Spleen (tissue), 11 donors: ENCODE measurements around the gene LRRC4C. TPM values are rescaled to one million over a fixed set of nuclear protein-coding genes. Genes with fewer than 3 reads are reported as not detected.

Experiments
- DNase-seq: peaks from one replicate; pipeline ENCODE4 v3.0.0-alpha.2; 2020
- H3K27ac ChIP-seq, 8 donors: fragments of 200-600 bp; sonication (generic) in 7 of 8; 1 replicate in 4 of 8; 2 replicates in 4 of 8; pipeline versions ENCODE4 v1.5.0 to v1.8.0; 2016 to 2021; ENCODE audit warnings: inconsistent platforms in 4 of 8, mild to moderate bottlenecking in 4 of 8, moderate library complexity in 1 of 8
- H3K27me3 ChIP-seq, 7 donors: fragments of 200-600 bp; sonication (generic) in 6 of 7; replicated peaks in 1 of 7; 1 replicate in 4 of 7; 2 replicates in 3 of 7; pipeline versions ENCODE4 v1.5.0 to v1.8.0; 2016 to 2021; ENCODE audit warnings: inconsistent platforms in 3 of 7, mild to moderate bottlenecking in 1 of 7
- H3K36me3 ChIP-seq, 6 donors: fragments of 200-600 bp; sonication (generic) in 5 of 6; 1 replicate in 4 of 6; 2 replicates in 2 of 6; pipeline versions ENCODE4 v1.5.0 to v1.8.0; 2016 to 2021; ENCODE audit warnings: inconsistent platforms in 2 of 6
- H3K4me1 ChIP-seq, 6 donors: fragments of 200-600 bp; sonication (generic) in 5 of 6; 1 replicate in 3 of 6; 2 replicates in 3 of 6; pipeline versions ENCODE4 v1.5.0 to v1.8.0; 2016 to 2021; ENCODE audit warnings: inconsistent platforms in 3 of 6
- H3K4me3 ChIP-seq, 8 donors: fragments of 200-600 bp; sonication (generic) in 7 of 8; 1 replicate in 4 of 8; 2 replicates in 4 of 8; pipeline versions ENCODE4 v1.5.0 to v1.8.0; 2016 to 2021; ENCODE audit warnings: inconsistent platforms in 4 of 8, mild to moderate bottlenecking in 4 of 8, moderate library complexity in 2 of 8
- H3K9me3 ChIP-seq, 8 donors: fragments of 200-600 bp; sonication (generic) in 7 of 8; 1 replicate in 4 of 8; 2 replicates in 4 of 8; pipeline versions ENCODE4 v1.5.0 to v1.8.0; 2016 to 2021; ENCODE audit warnings: inconsistent platforms in 4 of 8
- CTCF ChIP-seq, 11 experiments: fragments of 200-600 bp in 7 of 11; fragments of 450-650 bp in 4 of 11; sonication (generic) in 4 of 11; IDR thresholded peaks in 8 of 11; conservative IDR thresholded peaks in 3 of 11; 1 replicate in 7 of 11; 2 replicates in 4 of 11; pipeline versions ENCODE4 v1.4.0 to v1.8.0; 2016 to 2021; ENCODE audit warnings: antibody characterized with exemption in 11 of 11, inconsistent platforms in 4 of 11, mild to moderate bottlenecking in 1 of 11
- POLR2A ChIP-seq, 3 donors: fragments of 450-650 bp; IDR thresholded peaks; one replicate each; pipeline ENCODE4 v1.5.1; 2017; ENCODE audit warnings: antibody characterized with exemption in 3 of 3, mild to moderate bottlenecking in 1 of 3
- POLR2AphosphoS5 ChIP-seq, 3 donors: sonication (generic); formaldehyde crosslinking; IDR thresholded peaks; one replicate each; pipeline ENCODE4 v1.5.1; 2017; ENCODE audit warnings: antibody characterized with exemption in 3 of 3
- WGBS, 5 donors: extraction: QIAGEN DNeasy Blood & Tissue Kit in 3 of 5; methylation state at CpG; one replicate each; pipeline versions ENCODE4 v1.1.5 to v1.1.7; 2013 to 2018; 5-methylcytosine and 5-hydroxymethylcytosine counted together
- intact Hi-C: fragments of 100-400 bp; cut with DNase I; formaldehyde crosslinking; loops from one replicate; pipeline ENCODE4 v1.15.0; 2023; ENCODE audit warnings: low total_unique reads
- polyA plus RNA-seq, 3 donors: library from polyadenylated mRNA; stranded (reverse); fragments of 200-250 nt; gene quantifications; one replicate each; pipeline ENCODE4 v1.2.1, GENCODE V29; 2013
- total RNA-seq, 7 donors: library from RNA; depleted of rRNA in 3 of 7; stranded (reverse); fragments of >200 nt in 3 of 7; fragmentation: NEBNext Ultra II Directional in 4 of 7; extraction: Animal tissue kit (Norgen Biotek cat#: 25700) in 4 of 7; gene quantifications; one replicate each; pipeline versions ENCODE4 v1.1.0 to v1.2.1, GENCODE V29; 2016 to 2021
- donor health status: healthy with polysubstance abuse.
- donor health status: DM: no; HTN: no; CAD: no; lungs with moderate emphysema.
- donor health status: DM: no; HTN: no; CAD: no.
- donor health status: Bipolar disorder and iron deficiency.
- donor health status: healthy.
- donor health status: DM: no; HTN: no; CAD: no.
- donor health status: DM: yes; HTN: yes; CAD: no.

Gene LRRC4C
- total and polyA plus RNA-seq, 10 donors = 0.15 to 8.9 (median 1.9) TPM

GRCh38 chr11:41102471-41102870 is 357.0 kb downstream of the LRRC4C start:
- Histone ChIP-seq H3K27me3 (no peaks in the 10 kb centered on the region), H3K9me3 (peaks cover 0 to 19% (median 4%) of the 10 kb centered on the region in 8 donors), H3K4me3 (no peak overlapping the region), H3K36me3 (no peaks in the 10 kb centered on the region), H3K27ac (no peak overlapping the region), H3K4me1 (no peaks in the 10 kb centered on the region)
- WGBS, 5 donors = 79 to 92% (median 86%) methylated on average over 4 of the region's 4 CpGs
- TF ChIP-seq CTCF (IDR thresholded peaks at IDR 0.05 in 8 of 11, conservative IDR thresholded peaks at IDR 0.05 in 3 of 11) (no peak), POLR2AphosphoS5 (IDR thresholded peaks at IDR 0.05) (no peak), POLR2A (IDR thresholded peaks at IDR 0.05) (no peak)
- intact Hi-C loops = no loop called here
- DNase-seq = no peak

GRCh38 chr11:41099654-41100053 is 359.8 kb downstream of the LRRC4C start:
- H3K4me3 ChIP-seq = no peak overlapping the region
- H3K9me3 ChIP-seq = peaks cover 0 to 26% (median 9%) of the 10 kb centered on the region in 8 donors
- DNase-seq = no peak
- no peaks in the 10 kb centered on the region for H3K36me3 ChIP-seq
- TF ChIP-seq CTCF (IDR thresholded peaks at IDR 0.05 in 8 of 11, conservative IDR thresholded peaks at IDR 0.05 in 3 of 11) (no peak), POLR2A (IDR thresholded peaks at IDR 0.05) (no peak)
- no peaks in the 10 kb centered on the region for H3K4me1 ChIP-seq
- WGBS, 5 donors = 36 to 74% (median 50%) methylated on average over 1 of the region's 1 CpG
- H3K27me3 ChIP-seq = no peaks in the 10 kb centered on the region
- no peak overlapping the region for H3K27ac ChIP-seq
- intact Hi-C loops = no loop called here

GRCh38 chr11:41085123-41085522 is 374.3 kb downstream of the LRRC4C start:
- H3K27me3 ChIP-seq = no peaks in the 10 kb centered on the region
- DNase-seq = no peak
- no peak overlapping the region for H3K27ac ChIP-seq
- H3K4me1 ChIP-seq = no peaks in the 10 kb centered on the region
- intact Hi-C loops = no loop called here
- no peak overlapping the region for H3K4me3 ChIP-seq
- 62 to 76% (median 65%) methylated on average over 1 of the region's 1 CpG for WGBS, 5 donors
- no peaks in the 10 kb centered on the region for H3K36me3 ChIP-seq
- no peak for TF ChIP-seq POLR2A (IDR thresholded peaks at IDR 0.05)
- no peak for TF ChIP-seq CTCF (IDR thresholded peaks at IDR 0.05 in 8 of 11, conservative IDR thresholded peaks at IDR 0.05 in 3 of 11)
- no peak for TF ChIP-seq POLR2AphosphoS5 (IDR thresholded peaks at IDR 0.05)
- peaks cover 0 to 9% (median 0%) of the 10 kb centered on the region in 8 donors for H3K9me3 ChIP-seq

- H3K36me3 ChIP-seq = no peaks in the 10 kb centered on the region
- 82 to 90% (median 83%) methylated on average over 8 of the region's 8 CpGs for WGBS, 5 donors
- DNase-seq = no peak
- intact Hi-C loops = no loop called here
- no peak for TF ChIP-seq POLR2AphosphoS5 (IDR thresholded peaks at IDR 0.05)
- TF ChIP-seq CTCF (IDR thresholded peaks at IDR 0.05 in 8 of 11, conservative IDR thresholded peaks at IDR 0.05 in 3 of 11) = no peak
- TF ChIP-seq POLR2A (IDR thresholded peaks at IDR 0.05) = no peak
- H3K4me1 ChIP-seq = no peaks in the 10 kb centered on the region
- no peaks in the 10 kb centered on the region for H3K27me3 ChIP-seq
- H3K4me3 ChIP-seq = no peak overlapping the region
- H3K27ac ChIP-seq = no peak overlapping the region
- peaks cover 0 to 16% (median 7%) of the 10 kb centered on the region in 8 donors for H3K9me3 ChIP-seq
These were observed 377.6 kb downstream of the LRRC4C start for GRCh38 chr11:41081756-41082285.
